HG03280 (cell line): ENCODE measurements around the gene SLC44A3.

Source experiments
- ATAC-seq: cut with Tn5 transposase; IDR thresholded peaks from one replicate; pipeline ENCODE4 v1.9.1; 2021; ENCODE audit warnings: mild to moderate bottlenecking, moderate library complexity; ENCODE audit not compliant: unreplicated experiment

The SLC44A3 gene, protein sequence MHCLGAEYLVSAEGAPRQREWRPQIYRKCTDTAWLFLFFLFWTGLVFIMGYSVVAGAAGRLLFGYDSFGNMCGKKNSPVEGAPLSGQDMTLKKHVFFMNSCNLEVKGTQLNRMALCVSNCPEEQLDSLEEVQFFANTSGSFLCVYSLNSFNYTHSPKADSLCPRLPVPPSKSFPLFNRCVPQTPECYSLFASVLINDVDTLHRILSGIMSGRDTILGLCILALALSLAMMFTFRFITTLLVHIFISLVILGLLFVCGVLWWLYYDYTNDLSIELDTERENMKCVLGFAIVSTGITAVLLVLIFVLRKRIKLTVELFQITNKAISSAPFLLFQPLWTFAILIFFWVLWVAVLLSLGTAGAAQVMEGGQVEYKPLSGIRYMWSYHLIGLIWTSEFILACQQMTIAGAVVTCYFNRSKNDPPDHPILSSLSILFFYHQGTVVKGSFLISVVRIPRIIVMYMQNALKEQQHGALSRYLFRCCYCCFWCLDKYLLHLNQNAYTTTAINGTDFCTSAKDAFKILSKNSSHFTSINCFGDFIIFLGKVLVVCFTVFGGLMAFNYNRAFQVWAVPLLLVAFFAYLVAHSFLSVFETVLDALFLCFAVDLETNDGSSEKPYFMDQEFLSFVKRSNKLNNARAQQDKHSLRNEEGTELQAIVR

GRCh38 chr1:94819945-94820746 lies at the start of gene SLC44A3:
SLC44A3 (plus strand) TSS chr1:94820357; CDS start chr1:94820452, 95 bp downstream.
- ATAC-seq, result no peak

DNA sequence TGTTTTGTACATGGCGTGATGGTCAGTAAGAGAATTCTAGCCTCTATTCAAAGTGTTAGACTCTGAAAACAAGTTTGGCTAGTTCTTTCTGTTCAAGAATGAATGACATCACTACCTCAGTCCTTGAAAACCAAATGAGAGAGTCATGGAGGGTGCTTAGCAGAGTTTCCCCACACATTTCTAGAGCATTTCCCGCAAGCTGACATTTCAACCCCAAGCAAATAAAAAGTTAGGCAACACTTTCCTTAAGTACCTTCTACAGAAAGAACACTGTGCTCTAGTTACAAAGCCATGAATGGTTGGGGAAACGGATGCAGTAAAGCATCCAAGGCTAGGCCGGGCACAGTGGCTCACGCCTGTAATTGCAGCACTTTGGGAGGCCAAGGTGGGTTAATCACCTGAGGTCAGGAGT lies 47.9 kb upstream of the SLC44A3 start:
- ATAC-seq, result no peak

GRCh38 chr1:94772845-94773244 lies 47.3 kb upstream of the SLC44A3 start:
- ATAC-seq, result no peak

DNA sequence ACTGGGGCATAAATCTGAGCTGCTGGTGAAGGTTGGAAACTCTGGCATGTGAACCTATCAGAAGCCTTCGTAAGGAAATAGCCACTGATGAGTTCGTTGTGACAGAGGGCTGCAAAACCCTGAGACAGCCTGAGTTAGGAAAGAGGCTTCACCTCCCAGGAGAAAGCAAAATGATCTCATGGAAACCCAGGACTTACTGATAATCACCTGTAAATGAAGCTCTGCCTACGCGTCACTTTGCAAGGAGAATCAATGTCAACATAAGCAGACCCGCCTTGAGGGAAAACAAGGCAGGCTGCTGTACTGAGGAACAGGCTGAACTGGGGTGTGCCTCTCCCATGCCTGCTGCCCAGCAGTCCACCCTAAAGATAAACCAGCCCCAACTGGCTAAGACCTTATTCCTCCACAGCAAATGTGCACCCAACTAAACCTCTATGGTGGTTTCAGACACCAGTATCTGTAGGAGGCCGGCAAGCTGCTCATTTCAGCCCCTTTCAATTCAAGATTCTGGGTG lies 46.8 kb upstream of the SLC44A3 start:
- ATAC-seq, result no peak

- ATAC-seq, result no peak
Measured at GRCh38 chr1:94773931-94774422, 46.2 kb upstream of the SLC44A3 start.

DNA sequence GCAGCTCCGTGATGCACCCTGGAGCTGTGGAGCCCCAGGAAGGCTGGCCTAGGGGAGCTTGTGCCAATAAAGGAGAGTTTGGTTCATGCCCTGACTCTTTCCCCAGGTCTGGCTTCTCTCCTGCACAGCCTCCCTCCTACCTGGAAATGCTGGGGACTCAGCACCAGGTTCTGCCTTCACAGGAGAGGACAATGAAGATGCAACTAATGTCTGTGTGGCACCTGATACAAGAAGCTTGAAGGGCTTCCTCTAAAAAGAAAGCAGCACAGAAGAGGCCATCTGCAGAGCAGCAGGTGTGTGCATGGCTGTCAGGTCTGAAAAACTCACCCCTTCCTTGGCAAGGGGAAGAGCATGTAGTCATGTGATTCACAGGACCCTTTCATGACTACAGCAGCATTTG lies 43.7 kb upstream of the SLC44A3 start:
- ATAC-seq, result no peak

- ATAC-seq, result no peak
Measured at GRCh38 chr1:94777281-94777680, 42.9 kb upstream of the SLC44A3 start.

- no peak for ATAC-seq
Measured at GRCh38 chr1:94778808-94779207, 41.3 kb upstream of the SLC44A3 start.

DNA sequence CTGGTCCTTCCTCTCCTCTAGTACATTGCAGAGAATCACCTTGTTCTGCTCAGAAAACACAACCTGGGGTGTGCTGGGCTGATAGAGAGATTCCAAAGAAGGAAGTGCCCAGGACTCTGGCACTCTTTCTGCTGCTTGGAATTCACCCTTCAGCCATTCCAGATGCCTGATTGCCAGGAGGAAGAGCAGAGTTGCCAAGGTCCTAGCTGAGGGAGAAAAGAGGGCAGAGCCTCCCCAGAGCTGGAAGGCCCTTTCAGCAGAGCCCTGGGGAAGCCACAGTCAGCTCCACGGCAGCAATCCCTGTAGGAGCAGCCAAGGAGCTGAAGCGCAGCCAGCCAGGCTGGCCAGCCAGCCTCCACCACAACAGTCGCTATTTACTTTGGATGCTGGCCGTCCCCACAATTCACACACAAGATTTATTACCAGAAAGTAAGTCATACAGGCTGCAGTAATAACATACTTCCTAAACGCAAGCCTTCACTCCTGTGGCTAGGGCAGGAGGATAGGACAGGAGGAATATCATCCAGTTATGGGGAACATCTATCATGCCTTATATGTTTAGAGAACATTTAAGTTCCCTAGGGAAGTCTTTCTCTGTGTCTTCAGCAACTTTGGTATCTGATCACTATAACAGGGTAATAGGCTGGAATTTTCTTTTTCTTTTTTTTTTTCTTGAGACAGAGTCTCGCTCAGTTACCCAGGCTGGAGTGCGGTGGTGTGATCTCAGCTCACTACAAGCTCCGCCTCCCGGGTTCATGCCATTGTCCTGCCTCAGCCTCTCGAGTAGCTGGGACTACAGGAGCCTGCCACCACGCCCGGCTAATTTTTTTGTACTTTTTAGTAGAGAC lies 36.6 kb upstream of the SLC44A3 start:
- no peak for ATAC-seq

DNA sequence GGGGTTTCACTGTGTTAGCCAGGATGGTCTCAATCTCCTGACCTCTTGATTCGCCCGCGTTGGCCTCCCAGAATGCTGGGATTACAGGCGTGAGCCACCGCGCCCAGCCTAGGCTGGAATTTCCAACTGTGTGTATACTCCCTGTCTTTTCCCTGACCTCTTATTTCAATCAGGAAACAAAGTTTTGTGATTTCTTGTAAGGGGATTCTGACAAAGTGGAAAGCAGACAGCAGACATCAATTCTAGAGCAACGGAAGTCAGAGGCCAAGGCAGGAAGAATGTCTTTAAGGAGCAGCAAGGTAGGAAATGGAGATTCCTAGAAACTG lies 36.0 kb upstream of the SLC44A3 start:
- ATAC-seq, result no peak

- no peak for ATAC-seq
Measured at GRCh38 chr1:94787691-94788090, 32.5 kb upstream of the SLC44A3 start.

DNA sequence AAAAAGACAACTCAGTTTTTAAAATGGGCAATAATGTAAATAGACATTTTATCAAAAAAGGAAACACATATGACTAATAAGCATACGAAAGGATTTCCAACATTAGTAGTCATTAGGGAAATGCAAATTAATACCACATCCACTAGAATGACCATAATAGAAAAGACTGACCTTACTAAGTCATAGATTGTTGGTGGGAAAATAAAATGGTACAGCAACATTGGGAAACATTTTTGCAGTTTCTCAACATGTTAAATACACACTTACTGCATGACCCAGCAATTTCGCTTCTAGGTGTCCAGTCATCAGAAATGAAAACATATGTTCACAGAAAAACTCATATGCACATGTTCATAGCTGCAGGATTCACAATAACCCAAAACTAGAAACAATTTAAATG lies 29.9 kb upstream of the SLC44A3 start:
- no peak for ATAC-seq

DNA sequence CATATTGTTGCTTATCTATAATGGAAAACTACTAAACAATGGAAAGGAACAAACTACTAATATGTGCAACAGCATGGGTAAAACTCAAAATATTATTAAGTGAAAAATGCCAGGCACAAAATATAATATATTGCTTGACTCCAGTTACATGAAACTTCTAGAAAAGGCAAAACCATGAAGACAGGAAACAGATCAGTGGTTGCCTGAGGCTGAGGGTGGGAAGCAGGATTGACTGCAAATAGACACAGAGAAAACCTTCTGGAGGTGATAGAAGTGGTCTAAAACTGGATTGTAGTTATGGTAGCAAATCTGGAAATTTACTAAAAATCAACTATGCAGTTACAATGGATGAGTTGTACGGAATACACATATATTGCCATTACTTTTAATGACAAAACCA lies 29.5 kb upstream of the SLC44A3 start:
- ATAC-seq, result no peak

- peak; percentile 89 for ATAC-seq
Measured at GRCh38 chr1:94792473-94793295, 27.5 kb upstream of the SLC44A3 start.

DNA sequence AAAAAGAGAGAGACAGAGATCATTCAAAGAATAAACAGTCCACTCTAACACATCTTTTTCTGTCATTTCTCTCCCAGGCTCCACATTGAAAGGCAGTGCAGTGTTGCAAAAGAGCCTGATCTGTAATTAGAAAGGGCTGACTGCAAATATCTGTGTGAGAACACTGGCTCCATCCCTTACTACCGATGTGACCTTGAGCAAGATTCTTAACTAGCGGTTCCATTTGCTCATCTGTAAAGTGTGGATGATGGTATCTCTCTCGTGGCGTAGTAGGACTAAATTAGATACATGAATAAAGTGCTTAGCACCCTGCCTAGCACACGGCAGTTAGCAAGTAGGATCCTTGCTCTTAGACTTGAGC lies 26.9 kb upstream of the SLC44A3 start:
- ATAC-seq, result no peak

- ATAC-seq, result no peak
Measured at GRCh38 chr1:94795434-94795833, 24.7 kb upstream of the SLC44A3 start.

GRCh38 chr1:94796266-94796665 lies 23.9 kb upstream of the SLC44A3 start:
- ATAC-seq, result no peak

- no peak for ATAC-seq
Measured at GRCh38 chr1:94797291-94797690, 22.9 kb upstream of the SLC44A3 start.

DNA sequence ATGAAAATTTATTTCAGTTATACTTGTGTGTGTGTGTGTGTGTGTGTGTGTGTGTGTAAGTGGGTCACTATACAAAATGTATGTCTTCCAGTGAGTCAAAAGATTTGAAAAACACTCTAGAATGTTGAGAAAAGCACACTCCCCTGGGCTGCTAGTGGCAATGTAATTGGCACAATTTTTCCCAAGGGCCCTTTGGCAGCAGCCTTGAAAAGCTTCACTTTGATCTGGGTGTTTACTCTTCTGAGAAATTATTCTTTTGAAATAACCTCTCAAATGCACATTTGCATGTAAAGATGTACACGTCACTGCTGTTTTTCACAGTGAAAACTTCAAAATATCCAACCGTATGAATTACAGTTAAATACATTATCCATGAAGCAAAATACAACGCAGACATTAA lies 22.1 kb upstream of the SLC44A3 start:
- no peak for ATAC-seq

DNA sequence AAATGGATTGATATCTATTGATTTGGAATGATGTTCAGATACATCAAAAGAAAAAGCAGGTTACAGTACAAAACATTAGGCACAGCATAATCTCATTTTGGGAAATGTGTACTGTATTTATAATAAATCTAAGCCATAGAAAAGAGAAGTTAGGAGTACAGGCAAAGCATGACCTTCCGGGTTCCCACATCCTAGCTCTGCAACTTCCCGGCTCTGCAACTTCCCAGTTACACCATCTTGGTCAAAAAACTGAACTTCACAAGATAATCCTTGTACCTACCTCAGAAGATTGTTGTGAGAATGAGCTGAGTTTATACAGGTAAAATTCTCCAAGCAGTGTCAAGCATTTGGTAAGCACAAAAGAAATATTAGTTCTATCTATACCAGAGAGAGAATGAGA lies 21.7 kb upstream of the SLC44A3 start:
- no peak for ATAC-seq
